Cardiac septum (tissue), 1 donor: ENCODE data around the gene DHX36. TPM values are rescaled to one million over a fixed set of nuclear protein-coding genes. Genes with fewer than 3 reads are reported as not detected.

Source experiments
- DNase-seq: peaks from one replicate; pipeline ENCODE4 v3.0.0-alpha.2; 2020; ENCODE audit warnings: low spot score
- intact Hi-C: fragments of 100-400 bp; cut with DNase I; formaldehyde crosslinking; loops from one replicate; pipeline ENCODE4 v1.14.0; 2022
- total RNA-seq: library from RNA; stranded (reverse); fragmentation: NEBNext Ultra II Directional; extraction: Animal tissue kit (Norgen Biotek cat#: 25700); gene quantifications from one replicate; pipeline ENCODE4 v1.2.1, GENCODE V29; 2021
- donor health status: DM: no; HTN: no; CAD: no.

The DHX36 gene
- total RNA-seq, 1 donor from 2014 or later = 43.3 TPM

- no peak for DNase-seq
- intact Hi-C loops = loop anchor here (5.0 kb wide), 1 partner anchor 114 kb away; the partner anchor contains the start of gene ARHGEF26
These were observed 88.0 kb downstream of the DHX36 start for GRCh38 chr3:154236331-154236730.

- intact Hi-C loops = loop anchor here (5.0 kb wide), 1 partner anchor 113 kb away; the partner anchor contains the start of gene ARHGEF26
- DNase-seq = no peak
These were observed 89.0 kb downstream of the DHX36 start for GRCh38 chr3:154235330-154235729.

GRCh38 chr3:154229217-154229590, 95.1 kb downstream of the DHX36 start:
- no peak for DNase-seq
- intact Hi-C loops = no loop called here

- DNase-seq = no peak
These were observed 95.6 kb downstream of the DHX36 start for GRCh38 chr3:154228561-154229216.

GRCh38 chr3:154227531-154227930, 96.8 kb downstream of the DHX36 start:
- DNase-seq = no peak
- intact Hi-C loops = no loop called here

More at GRCh38 chr3:154228561-154229216, 95.6 kb downstream of the DHX36 start:
- intact Hi-C loops = no loop called here

GRCh38 chr3:154225536-154225935, 98.8 kb downstream of the DHX36 start:
- intact Hi-C loops = no loop called here
- DNase-seq = no peak

- intact Hi-C loops = no loop called here
- DNase-seq = no peak
These were observed 99.4 kb downstream of the DHX36 start for GRCh38 chr3:154224866-154225265.

GRCh38 chr3:154224366-154224765, 99.9 kb downstream of the DHX36 start:
- intact Hi-C loops = no loop called here
- DNase-seq = no peak

- DNase-seq = no peak
- intact Hi-C loops = no loop called here
These were observed 100.8 kb downstream of the DHX36 start for GRCh38 chr3:154223519-154223918.

Other genes starting within 250 kb of the DHX36 start
- gene ARHGEF26, start 203.1 kb downstream of the DHX36 start, total RNA-seq = 2.9 TPM
- not detected for gene GPR149, start 105.7 kb upstream of the DHX36 start, total RNA-seq